Activated naive CD8-positive, alpha-beta T cell treated with anti-CD3 and anti-CD28 coated beads, Interleukin-2, amount 10 ng/mL, durations not matched to agents 7 days and 5 days (primary cell): ENCODE data around the gene CDC25B. TPM values are rescaled to one million over a fixed set of nuclear protein-coding genes. Genes with fewer than 3 reads are reported as not detected.
A peak's percentile ranks its signal among the peaks of the same experiment; 100 is the strongest.

Experiments
- ATAC-seq: fragments of 150-1000 bp; cut with Tn5 transposase; one replicate; pipeline ENCODE4 v1.10.0; 2021; ENCODE audit warnings: low read depth, moderate library complexity
- POLR2A ChIA-PET: fragments of 350-600 bp; sonication (Branson Sonifier 250); formaldehyde crosslinking; loops from one replicate; lab custom pipeline; 2021; ENCODE audit warnings: antibody characterized with exemption; lab: Charles Lee
- DNase-seq: peaks from one replicate; pipeline ENCODE4 v3.0.0; 2021
- H3K27ac Mint-ChIP-seq: one replicate; pipeline ENCODE4 v1.8.0; 2022; ENCODE audit warnings: mild to moderate bottlenecking, mixed read lengths
- H3K27me3 Mint-ChIP-seq: one replicate; pipeline ENCODE4 v1.8.0; 2022; ENCODE audit warnings: mild to moderate bottlenecking, moderate library complexity, mixed read lengths
- H3K36me3 Mint-ChIP-seq: one replicate; pipeline ENCODE4 v1.8.0; 2021; ENCODE audit warnings: mild to moderate bottlenecking, mixed read lengths
- H3K4me1 Mint-ChIP-seq: one replicate; pipeline ENCODE4 v1.8.0; 2021; ENCODE audit warnings: mixed read lengths
- H3K4me3 Mint-ChIP-seq: one replicate; pipeline ENCODE4 v1.8.0; 2022; ENCODE audit warnings: mild to moderate bottlenecking, moderate library complexity, mixed read lengths
- H3K9me3 Mint-ChIP-seq: one replicate; pipeline ENCODE4 v1.8.0; 2021; ENCODE audit warnings: mixed read lengths
- total RNA-seq, 2 experiments: library from RNA; stranded (reverse); gene quantifications; one replicate each; pipeline ENCODE4 v1.2.3, GENCODE V29; 2021

CDC25B gene
- total RNA-seq, 2 experiments from 2014 or later, result 263 to 264 TPM

- Mint-ChIP-seq H3K4me3 (peak overlapping the region; percentile 91), H3K4me1 (peaks cover 17% of the 10 kb centered on the region), H3K9me3 (no peaks in the 10 kb centered on the region), H3K27me3 (peaks cover 6% of the 10 kb centered on the region), H3K36me3 (peaks cover 1% of the 10 kb centered on the region), H3K27ac (peak overlapping the region; percentile 68)
- DNase-seq (no peak), ATAC-seq (no peak)
- POLR2A ChIA-PET, result interaction anchor here (0.9 to 3.8 kb wide), 8 partner anchors 10 to 53 kb away, joined by 3 to 28 read pairs (median 8); partner anchors contain the start of genes AP5S1, CDC25B and CENPB
Observed at GRCh38 chr20:3767110-3767426, 29.0 kb upstream of the CDC25B start.

GRCh38 chr20:3767427-3768341 lies 28.4 kb upstream of the CDC25B start, which contains the start of gene ADISSP:
ADISSP (minus strand) TSS chr20:3767753; CDS start chr20:3760100, 7,653 bp downstream.
- Mint-ChIP-seq H3K4me1 (peaks cover 17% of the 10 kb centered on the region), H3K4me3 (peak within 1 kb of the TSS; percentile 91), H3K9me3 (no peaks in the 10 kb centered on the region), H3K27ac (peak within 1 kb of the TSS; percentile 93), H3K36me3 (peaks cover 1% of the 10 kb centered on the region), H3K27me3 (peaks cover 11% of the 10 kb centered on the region)
- ATAC-seq (peak; percentile 96), DNase-seq (peak; percentile 98)
- POLR2A ChIA-PET, result interaction anchor here (0.9 to 3.8 kb wide), 10 partner anchors 9 to 53 kb away, joined by 3 to 53 read pairs (median 8); partner anchors contain the start of genes AP5S1, CDC25B, CENPB and SPEF1

DNA sequence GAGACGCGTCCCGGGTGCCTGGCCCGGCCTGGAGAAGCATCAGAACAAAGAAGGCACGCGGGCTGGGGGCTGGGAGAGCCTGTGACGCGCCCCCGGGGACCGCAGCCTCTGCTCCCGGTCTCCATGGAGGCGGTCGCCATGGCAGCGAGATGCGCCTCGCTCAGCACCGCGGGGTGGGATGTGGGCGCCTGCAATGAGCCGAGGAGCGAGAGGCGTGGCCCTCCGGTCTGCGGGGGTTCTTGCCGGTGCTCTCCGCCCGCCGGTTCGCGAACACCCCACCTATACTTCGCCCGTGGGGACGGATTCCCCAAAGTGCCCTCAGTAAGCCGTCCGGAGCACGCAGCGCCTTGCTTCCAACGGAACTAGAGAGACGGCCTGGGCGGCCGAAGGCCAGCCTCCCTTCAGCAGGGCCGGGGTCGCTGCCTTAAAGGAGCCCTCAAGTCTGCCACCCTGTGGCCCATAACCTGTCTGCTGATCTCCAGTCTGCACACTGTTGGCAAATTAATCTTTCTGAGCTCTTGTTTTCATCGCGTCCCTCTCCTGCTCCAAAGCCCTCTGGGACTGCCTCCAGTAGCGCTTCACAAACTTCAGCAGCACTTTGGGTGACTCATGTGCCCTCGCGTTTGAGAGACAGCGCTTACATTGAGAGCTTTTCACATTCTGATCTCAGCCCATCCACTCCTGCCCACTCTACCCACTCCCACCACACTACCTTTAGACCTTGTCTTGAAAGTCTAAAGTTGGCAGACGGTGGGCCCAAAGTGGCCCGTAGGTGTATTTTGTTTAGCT lies 27.6 kb upstream of the CDC25B start:
- POLR2A ChIA-PET, result interaction anchor here (0.6 to 3.8 kb wide), 12 partner anchors 9 to 316 kb away, joined by 4 to 53 read pairs (median 7); partner anchors contain the start of genes AP5S1, CDC25B, CENPB and SPEF1
- H3K4me1 Mint-ChIP-seq, result peaks cover 17% of the 10 kb centered on the region
- peaks cover 1% of the 10 kb centered on the region for H3K36me3 Mint-ChIP-seq
- H3K27me3 Mint-ChIP-seq, result peaks cover 11% of the 10 kb centered on the region
- ATAC-seq (peak; percentile 40), DNase-seq (peak; percentile 86)
- no peaks in the 10 kb centered on the region for H3K9me3 Mint-ChIP-seq
- H3K27ac Mint-ChIP-seq, result peak overlapping the region; percentile 93
- H3K4me3 Mint-ChIP-seq, result peak overlapping the region; percentile 91

DNA sequence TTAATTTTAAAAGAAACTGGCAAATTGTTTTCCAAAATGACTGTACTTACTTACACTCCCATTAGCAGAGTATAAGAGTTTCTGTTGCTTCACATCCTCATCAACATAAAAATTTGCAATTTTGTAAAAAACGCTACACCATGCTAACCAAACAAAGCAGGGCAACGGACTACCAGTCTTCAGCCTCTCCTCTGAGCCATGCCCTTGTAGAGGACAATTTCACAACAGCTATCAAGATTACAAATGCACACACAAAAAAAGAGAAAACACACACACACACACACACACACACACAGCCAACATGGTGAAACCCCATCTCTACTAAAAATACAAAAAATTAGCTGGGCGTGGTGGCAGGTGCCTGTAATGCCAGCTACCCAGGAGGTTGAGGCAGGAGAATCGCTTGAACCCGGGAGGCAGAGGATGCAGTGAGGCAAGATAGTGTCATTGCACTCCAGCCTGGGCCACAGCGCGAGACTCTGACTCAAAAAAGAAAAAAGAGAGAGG lies 24.5 kb upstream of the CDC25B start:
- no peak overlapping the region for H3K4me3 Mint-ChIP-seq
- no peak for DNase-seq
- peaks cover 11% of the 10 kb centered on the region for H3K4me1 Mint-ChIP-seq
- POLR2A ChIA-PET, result interaction anchor here (0.6 kb wide), 1 partner anchor 341 kb away, joined by 3 read pairs; no protein-coding TSS in a partner anchor
- H3K9me3 Mint-ChIP-seq, result no peaks in the 10 kb centered on the region
- peaks cover 15% of the 10 kb centered on the region for H3K27me3 Mint-ChIP-seq
- ATAC-seq, result no peak
- no peaks in the 10 kb centered on the region for H3K36me3 Mint-ChIP-seq
- no peak overlapping the region for H3K27ac Mint-ChIP-seq

- no peak for DNase-seq
- Mint-ChIP-seq H3K4me1 (peaks cover 11% of the 10 kb centered on the region), H3K27ac (no peak overlapping the region), H3K9me3 (no peaks in the 10 kb centered on the region), H3K36me3 (no peaks in the 10 kb centered on the region), H3K27me3 (peaks cover 38% of the 10 kb centered on the region), H3K4me3 (no peak overlapping the region)
- ATAC-seq, result no peak
- POLR2A ChIA-PET, result interaction anchor here (1.0 to 9.0 kb wide), 2 partner anchors 7 to 11 kb away, joined by 3 to 53 read pairs; partner anchors contain the start of genes ADISSP and CENPB
Observed at GRCh38 chr20:3775457-3776108, 20.5 kb upstream of the CDC25B start.

DNA sequence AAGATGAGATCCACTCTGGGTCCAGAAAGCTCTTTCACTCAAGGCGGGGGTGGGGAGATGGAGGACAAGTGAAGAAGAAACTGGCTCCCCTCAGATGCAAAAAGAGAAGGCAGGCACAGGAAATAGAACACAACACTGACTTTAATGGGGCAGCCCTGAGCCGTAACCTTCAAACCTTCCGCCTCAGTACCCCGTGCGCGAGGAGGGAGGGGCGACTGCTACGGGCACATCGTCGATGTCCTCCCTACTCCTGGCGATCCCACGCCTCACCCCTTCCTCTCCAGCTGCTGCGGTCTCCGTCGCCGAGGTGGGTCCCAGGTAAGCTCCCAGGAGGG lies 18.8 kb upstream of the CDC25B start:
- POLR2A ChIA-PET, result interaction anchor here (0.9 to 9.0 kb wide), 3 partner anchors 9 to 44 kb away, joined by 3 to 53 read pairs (median 6); partner anchors contain the start of genes ADISSP and CENPB
- DNase-seq, result no peak
- no peak overlapping the region for H3K27ac Mint-ChIP-seq

DNA sequence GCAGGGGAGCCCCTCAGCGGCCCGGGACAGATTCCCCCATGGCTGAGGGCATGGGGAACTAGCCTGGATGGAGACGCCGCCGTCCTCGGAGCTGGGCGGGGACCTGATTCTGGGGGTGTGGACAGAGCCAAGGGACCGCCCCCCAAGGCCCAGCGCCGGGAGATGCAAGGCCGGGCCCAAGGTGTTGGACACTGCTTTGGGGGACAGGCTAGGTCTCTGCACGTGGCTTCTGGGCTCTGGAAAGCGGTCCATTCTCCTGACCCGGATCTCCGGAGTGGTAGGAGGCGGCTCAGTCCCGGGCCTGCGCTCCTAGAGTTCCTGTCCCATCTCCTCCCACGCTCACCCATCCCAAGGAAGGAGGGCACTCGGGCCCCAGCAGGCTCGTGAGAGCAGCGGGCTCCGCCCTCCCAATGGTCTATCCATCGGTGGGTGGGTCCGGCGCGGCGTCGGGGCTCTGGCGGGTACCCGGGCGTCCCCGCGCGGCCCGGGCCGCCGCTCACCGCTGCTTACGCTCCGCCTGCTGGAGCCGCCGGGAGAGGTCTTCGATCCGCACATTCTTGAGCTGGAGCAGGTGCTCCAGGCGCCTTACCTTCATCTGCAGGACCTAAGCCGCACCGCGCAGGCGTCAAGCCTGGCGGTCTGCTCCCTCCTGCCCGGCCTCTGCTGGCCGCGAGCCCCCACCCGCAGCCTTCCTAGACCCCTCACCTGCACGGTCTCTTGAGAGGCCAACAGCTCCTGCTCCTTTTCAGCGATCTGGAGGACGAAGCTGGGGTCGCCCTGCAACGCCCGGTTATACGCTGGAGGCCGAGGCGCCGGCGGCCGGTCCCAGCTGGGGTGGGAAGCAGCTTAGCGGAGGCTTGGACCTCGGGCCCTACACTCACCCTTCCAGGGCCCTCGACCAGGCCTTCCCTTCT lies 18.1 kb upstream of the CDC25B start:
- DNase-seq (peak; percentile 62), ATAC-seq (peak; percentile 66)
- Mint-ChIP-seq H3K36me3 (no peaks in the 10 kb centered on the region), H3K9me3 (no peaks in the 10 kb centered on the region), H3K4me3 (peak overlapping the region; percentile 76), H3K27me3 (peaks cover 28% of the 10 kb centered on the region), H3K4me1 (peaks cover 22% of the 10 kb centered on the region), H3K27ac (no peak overlapping the region)
- POLR2A ChIA-PET, result interaction anchor here (0.8 to 9.0 kb wide), 6 partner anchors 8 to 110 kb away, joined by 3 to 53 read pairs (median 4); partner anchors contain the start of genes ADISSP, AP5S1 and CENPB

More for the DNA sequence above, 18.8 kb upstream of the CDC25B start:
- H3K9me3 Mint-ChIP-seq, result no peaks in the 10 kb centered on the region
- peak overlapping the region; percentile 76 for H3K4me3 Mint-ChIP-seq
- H3K27me3 Mint-ChIP-seq, result peaks cover 31% of the 10 kb centered on the region
- H3K36me3 Mint-ChIP-seq, result no peaks in the 10 kb centered on the region
- H3K4me1 Mint-ChIP-seq, result peaks cover 22% of the 10 kb centered on the region
- peak; percentile 48 for ATAC-seq

- no peak for DNase-seq
- Mint-ChIP-seq H3K27ac (no peak overlapping the region), H3K4me1 (peaks cover 25% of the 10 kb centered on the region), H3K4me3 (no peak overlapping the region), H3K36me3 (no peaks in the 10 kb centered on the region), H3K9me3 (no peaks in the 10 kb centered on the region), H3K27me3 (peaks cover 26% of the 10 kb centered on the region)
- POLR2A ChIA-PET, result interaction anchor here (0.8 to 9.0 kb wide), 4 partner anchors 9 to 41 kb away, joined by 3 to 53 read pairs (median 4); partner anchors contain the start of genes ADISSP and AP5S1
- no peak for ATAC-seq
Observed at GRCh38 chr20:3778976-3779375, 17.1 kb upstream of the CDC25B start.

- DNase-seq (no peak), ATAC-seq (peak; percentile 34)
- Mint-ChIP-seq H3K27me3 (peaks cover 24% of the 10 kb centered on the region), H3K9me3 (no peaks in the 10 kb centered on the region), H3K27ac (no peak within 1 kb of the TSS), H3K36me3 (peaks cover 5% of the 10 kb centered on the region), H3K4me1 (peaks cover 33% of the 10 kb centered on the region), H3K4me3 (peak within 1 kb of the TSS; percentile 37)
- POLR2A ChIA-PET, result interaction anchor here (0.6 to 9.0 kb wide), 5 partner anchors 13 to 102 kb away, joined by 3 to 53 read pairs (median 4); partner anchors contain the start of genes ADISSP and AP5S1
Observed at GRCh38 chr20:3781153-3781910, 14.8 kb upstream of the CDC25B start, which contains the start of gene SPEF1. SPEF1 (minus strand) TSS chr20:3781448; CDS start chr20:3781287, 161 bp downstream.

- peaks cover 30% of the 10 kb centered on the region for H3K4me1 Mint-ChIP-seq
- peaks cover 22% of the 10 kb centered on the region for H3K27me3 Mint-ChIP-seq
- no peak overlapping the region for H3K27ac Mint-ChIP-seq
- POLR2A ChIA-PET, result interaction anchor here (1.9 to 9.0 kb wide), 2 partner anchors 14 to 38 kb away, joined by 5 to 53 read pairs; partner anchors contain the start of genes ADISSP and AP5S1
- H3K9me3 Mint-ChIP-seq, result no peaks in the 10 kb centered on the region
- no peak for ATAC-seq
- DNase-seq, result no peak
- H3K4me3 Mint-ChIP-seq, result no peak overlapping the region
- H3K36me3 Mint-ChIP-seq, result peaks cover 5% of the 10 kb centered on the region
Observed at GRCh38 chr20:3782597-3782996, 13.5 kb upstream of the CDC25B start.
